Measurements from ENCODE around the gene YARS1. TPM values are rescaled to one million over a fixed set of nuclear protein-coding genes. Genes with fewer than 3 reads are reported as not detected.

Gene YARS1
- total RNA-seq, result 52.2 to 160 TPM (median 147 TPM) in 3 replicates
- long read RNA-seq, transcript YARS-201 (13 exons, 3,238 nt), result major isoform, 270 of 319 reads
- long read RNA-seq, partial matches to known transcripts, result 18 of 319 reads
- long read RNA-seq, other reads (novel, unspliced or antisense), result 28 of 319 reads

DNA sequence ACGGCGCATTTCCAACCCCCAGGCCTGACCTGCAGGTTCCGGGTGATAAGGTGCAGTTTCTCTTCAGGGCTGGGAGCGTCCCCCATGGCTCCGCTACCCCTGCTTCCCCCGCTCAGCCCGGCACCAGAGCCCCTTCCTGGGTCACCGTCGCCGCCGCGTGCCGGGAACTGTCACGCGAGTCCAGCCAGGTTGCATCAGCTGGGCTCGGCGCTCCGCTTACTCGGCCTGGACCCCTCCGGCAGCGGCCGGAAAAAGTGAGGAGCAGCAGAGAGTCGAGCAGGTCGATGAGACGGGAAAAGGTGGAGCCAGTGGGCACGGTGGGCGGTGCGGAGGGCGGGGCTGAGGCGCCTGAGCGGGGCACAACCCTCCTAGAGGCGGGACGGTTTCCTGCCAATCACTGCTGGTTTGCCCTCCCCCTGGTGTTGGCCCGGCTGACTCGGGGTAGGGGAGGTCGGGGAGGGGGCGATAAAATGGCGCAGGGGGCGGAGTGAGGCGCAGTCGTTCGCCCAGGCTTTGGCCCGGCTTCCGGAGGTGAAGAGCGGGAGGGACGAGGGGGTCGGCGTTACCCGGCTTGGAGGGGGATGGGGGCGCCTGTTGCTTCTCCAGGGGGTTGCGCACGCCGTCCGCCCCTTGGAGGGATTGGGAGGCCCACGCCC, at the start of gene YARS1, which contains the start of gene S100PBP:
Gene YARS1, minus strand, starts transcription at position 200 of the 656 bp plus-strand sequence. Its CDS starts 114 bp downstream, at position 86.
Gene S100PBP, plus strand, starts transcription at position 495 of the 656 bp plus-strand sequence. CDS start 8,447 bp downstream, outside the sequence.
- H3K27me3 Mint-ChIP-seq (ENCODE audit: low read depth), result no peaks in the 10 kb centered on the region
- no peak for TF ChIP-seq CTCF (IDR thresholded peaks at IDR 0.05)
- peaks cover 7% of the 10 kb centered on the region for H3K36me3 Mint-ChIP-seq (ENCODE audit: low read depth)
- H3K27ac Mint-ChIP-seq (ENCODE audit: unreplicated experiment), result peak within 1 kb of the TSS; percentile 100
- H3K4me1 Mint-ChIP-seq (ENCODE audit: low read depth), result peaks cover 49% of the 10 kb centered on the region
- H3K9me3 Mint-ChIP-seq (ENCODE audit: low read depth), result no peaks in the 10 kb centered on the region
- peak; percentile 100 for DNase-seq (ENCODE audit: low spot score)
- H3K4me3 Mint-ChIP-seq (ENCODE audit: unreplicated experiment), result peak within 1 kb of the TSS; percentile 98

- DNase-seq (ENCODE audit: low spot score), result no peak
- H3K27ac Mint-ChIP-seq (ENCODE audit: unreplicated experiment), result no peak overlapping the region
- H3K4me1 Mint-ChIP-seq (ENCODE audit: low read depth), result peaks cover 5% of the 10 kb centered on the region
- no peak for TF ChIP-seq CTCF (IDR thresholded peaks at IDR 0.05)
- H3K27me3 Mint-ChIP-seq (ENCODE audit: low read depth), result no peaks in the 10 kb centered on the region
- no peaks in the 10 kb centered on the region for H3K9me3 Mint-ChIP-seq (ENCODE audit: low read depth)
- H3K36me3 Mint-ChIP-seq (ENCODE audit: low read depth), result peaks cover 8% of the 10 kb centered on the region
- H3K4me3 Mint-ChIP-seq (ENCODE audit: unreplicated experiment), result no peak overlapping the region
Measured at GRCh38 chr1:32865639-32866405, 48.7 kb upstream of the YARS1 start.

- Mint-ChIP-seq H3K9me3 (ENCODE audit: low read depth) (no peaks in the 10 kb centered on the region), H3K36me3 (ENCODE audit: low read depth) (peaks cover 10% of the 10 kb centered on the region), H3K27me3 (ENCODE audit: low read depth) (no peaks in the 10 kb centered on the region), H3K27ac (ENCODE audit: unreplicated experiment) (no peak overlapping the region), H3K4me1 (ENCODE audit: low read depth) (no peaks in the 10 kb centered on the region), H3K4me3 (ENCODE audit: unreplicated experiment) (no peak overlapping the region)
- TF ChIP-seq CTCF (IDR thresholded peaks at IDR 0.05), result no peak
- no peak for DNase-seq (ENCODE audit: low spot score)
Measured at GRCh38 chr1:32864375-32865019, 47.3 kb upstream of the YARS1 start.

GRCh38 chr1:32863881-32864245, 46.7 kb upstream of the YARS1 start:
- H3K27me3 Mint-ChIP-seq (ENCODE audit: low read depth), result no peaks in the 10 kb centered on the region
- H3K27ac Mint-ChIP-seq (ENCODE audit: unreplicated experiment), result no peak overlapping the region
- H3K36me3 Mint-ChIP-seq (ENCODE audit: low read depth), result peaks cover 10% of the 10 kb centered on the region
- DNase-seq (ENCODE audit: low spot score), result no peak
- TF ChIP-seq CTCF (IDR thresholded peaks at IDR 0.05), result no peak
- H3K9me3 Mint-ChIP-seq (ENCODE audit: low read depth), result no peaks in the 10 kb centered on the region
- no peak overlapping the region for H3K4me3 Mint-ChIP-seq (ENCODE audit: unreplicated experiment)
- H3K4me1 Mint-ChIP-seq (ENCODE audit: low read depth), result no peaks in the 10 kb centered on the region

Data from chondrocyte (in vitro differentiated cells).